Coronary artery (tissue), 2 donors: Measurements from ENCODE around the gene CELF6.

Experiments used
- DNase-seq: peaks from one replicate; pipeline ENCODE4 v3.0.0-alpha.2; 2017; ENCODE audit warnings: low spot score
- H3K27ac ChIP-seq, 2 donors: fragments of 200-600 bp; sonication (generic); one replicate each; pipeline ENCODE4 v1.5.1; 2016 to 2019
- H3K4me3 ChIP-seq: fragments of 200-600 bp; sonication (generic); 2 replicates; pipeline ENCODE4 v1.5.1; 2016; ENCODE audit warnings: mild to moderate bottlenecking, moderate library complexity
- TF ChIP-seq, protein P1 (sequence below): fragments of 200-600 bp; sonication (generic); IDR thresholded peaks from one replicate; pipeline ENCODE4 v1.5.1; 2019; ENCODE audit warnings: antibody characterized with exemption

The CELF6 gene

DNA sequence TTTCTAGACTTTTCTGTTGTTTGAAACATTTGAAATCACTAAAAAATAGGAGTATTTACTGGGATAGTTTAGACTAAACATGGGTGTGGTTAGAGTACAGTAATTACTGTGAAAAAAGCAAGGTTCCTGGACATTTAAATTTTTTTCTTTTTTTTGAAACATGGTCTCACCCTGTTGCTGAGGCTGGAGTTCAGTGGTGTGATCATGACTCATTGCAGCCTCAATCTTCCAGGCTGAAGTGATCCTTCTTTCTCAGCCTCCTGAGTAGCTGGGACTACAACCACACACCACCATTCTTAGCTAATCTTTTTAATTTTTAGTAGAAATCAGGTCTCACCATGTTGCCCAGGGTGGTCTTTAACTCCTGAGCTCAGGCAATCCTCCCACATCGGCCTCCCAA, 20.4 kb upstream of the CELF6 start:
- H3K27ac ChIP-seq = no peak overlapping the region

GRCh38 chr15:72339777-72340177, 19.8 kb upstream of the CELF6 start:
- Histone ChIP-seq H3K27ac (no peak overlapping the region), H3K4me3 (no peak overlapping the region)
- DNase-seq = no peak
- TF ChIP-seq, protein P1, sequence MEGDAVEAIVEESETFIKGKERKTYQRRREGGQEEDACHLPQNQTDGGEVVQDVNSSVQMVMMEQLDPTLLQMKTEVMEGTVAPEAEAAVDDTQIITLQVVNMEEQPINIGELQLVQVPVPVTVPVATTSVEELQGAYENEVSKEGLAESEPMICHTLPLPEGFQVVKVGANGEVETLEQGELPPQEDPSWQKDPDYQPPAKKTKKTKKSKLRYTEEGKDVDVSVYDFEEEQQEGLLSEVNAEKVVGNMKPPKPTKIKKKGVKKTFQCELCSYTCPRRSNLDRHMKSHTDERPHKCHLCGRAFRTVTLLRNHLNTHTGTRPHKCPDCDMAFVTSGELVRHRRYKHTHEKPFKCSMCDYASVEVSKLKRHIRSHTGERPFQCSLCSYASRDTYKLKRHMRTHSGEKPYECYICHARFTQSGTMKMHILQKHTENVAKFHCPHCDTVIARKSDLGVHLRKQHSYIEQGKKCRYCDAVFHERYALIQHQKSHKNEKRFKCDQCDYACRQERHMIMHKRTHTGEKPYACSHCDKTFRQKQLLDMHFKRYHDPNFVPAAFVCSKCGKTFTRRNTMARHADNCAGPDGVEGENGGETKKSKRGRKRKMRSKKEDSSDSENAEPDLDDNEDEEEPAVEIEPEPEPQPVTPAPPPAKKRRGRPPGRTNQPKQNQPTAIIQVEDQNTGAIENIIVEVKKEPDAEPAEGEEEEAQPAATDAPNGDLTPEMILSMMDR = no peak

More for the DNA sequence above, 20.4 kb upstream of the CELF6 start:
- TF ChIP-seq, protein P1 = no peak
- H3K4me3 ChIP-seq = no peak overlapping the region
- DNase-seq = no peak

GRCh38 chr15:72338617-72339321, 18.8 kb upstream of the CELF6 start:
- TF ChIP-seq, protein P1 = no peak
- Histone ChIP-seq H3K27ac (peak overlapping the region; percentile 30 to 79), H3K4me3 (no peak overlapping the region)
- DNase-seq = no peak

GRCh38 chr15:72338148-72338547, 18.2 kb upstream of the CELF6 start:
- H3K4me3 ChIP-seq = no peak overlapping the region
- TF ChIP-seq, protein P1 = no peak
- no peak for DNase-seq
- H3K27ac ChIP-seq = peak overlapping the region in 1 of 2 donors; percentile 41

GRCh38 chr15:72334842-72335241, 14.9 kb upstream of the CELF6 start:
- TF ChIP-seq, protein P1 = no peak
- Histone ChIP-seq H3K27ac (no peak overlapping the region), H3K4me3 (no peak overlapping the region)
- DNase-seq = no peak

- H3K4me3 ChIP-seq = no peak overlapping the region
- no peak for DNase-seq
- TF ChIP-seq, protein P1 = no peak
- no peak overlapping the region for H3K27ac ChIP-seq
Observed at GRCh38 chr15:72331021-72331420, 11.1 kb upstream of the CELF6 start.

DNA sequence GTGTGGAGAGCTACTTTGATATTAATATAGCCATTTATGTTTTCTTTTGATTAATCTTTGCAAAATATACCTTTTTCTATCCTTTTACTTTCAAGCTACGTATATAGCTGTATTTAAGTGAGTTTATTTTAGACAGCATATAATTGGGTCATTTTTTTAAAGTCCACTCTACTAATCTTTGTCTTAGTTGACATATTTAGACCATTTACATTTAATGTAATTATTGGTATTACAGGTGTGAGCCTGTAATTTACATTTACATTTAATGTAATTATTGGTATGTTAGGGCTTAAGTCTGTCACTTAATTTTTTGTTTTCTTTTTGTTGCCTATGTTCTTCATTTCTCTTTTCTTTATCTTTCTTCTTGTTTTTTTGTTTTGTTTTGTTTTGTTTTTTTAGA, 3.8 kb upstream of the CELF6 start:
- no peak overlapping the region for H3K27ac ChIP-seq
- H3K4me3 ChIP-seq = no peak overlapping the region
- TF ChIP-seq, protein P1 = no peak
- DNase-seq = no peak
